Body of pancreas (tissue), 4 donors: ENCODE measurements around the gene SERPINI1. TPM values are rescaled to one million over a fixed set of nuclear protein-coding genes. Genes with fewer than 3 reads are reported as not detected.

Experiments
- ATAC-seq: fragments of 150-250 bp; one replicate; pipeline ENCODE4 v1.9.1; 2016
- DNase-seq, 4 donors: peaks; one replicate each; pipeline ENCODE4 v3.0.0-alpha.2; 2019
- H3K27ac ChIP-seq, 4 donors: fragments of 200-600 bp; sonication (generic); 1 replicate in 3 of 4; 2 replicates in 1 of 4; pipeline versions ENCODE4 v1.5.1 to v1.6.1; 2016 to 2019; ENCODE audit warnings: mild to moderate bottlenecking in 1 of 4, mixed read lengths in 1 of 4, moderate library complexity in 1 of 4
- H3K27me3 ChIP-seq, 2 donors: fragments of 200-600 bp; sonication (generic); one replicate each; pipeline ENCODE4 v1.6.0; 2016; ENCODE audit warnings: mild to moderate bottlenecking in 1 of 2
- H3K36me3 ChIP-seq, 2 donors: fragments of 200-600 bp; sonication (generic); replicated peaks in 1 of 2; 2 replicates each; pipeline ENCODE4 v1.5.1; 2016; ENCODE audit warnings: low read depth in 2 of 2; ENCODE audit not compliant: insufficient read depth in 1 of 2
- H3K4me1 ChIP-seq: fragments of 200-600 bp; sonication (generic); one replicate; pipeline ENCODE4 v1.6.0; 2016
- H3K4me3 ChIP-seq, 2 donors: fragments of 200-600 bp; sonication (generic); 1 replicate in 1 of 2; 2 replicates in 1 of 2; pipeline ENCODE4 v1.5.1; 2016 to 2019
- H3K9me3 ChIP-seq, 3 donors: fragments of 200-600 bp; sonication (generic); 1 replicate in 2 of 3; 2 replicates in 1 of 3; pipeline ENCODE4 v1.5.1; 2016
- CTCF ChIP-seq, 7 experiments: fragments of 450-650 bp in 4 of 7; fragments of 200-600 bp in 3 of 7; sonication (generic) in 3 of 7; IDR thresholded peaks; one replicate each; pipeline ENCODE4 v1.5.1; 2016 to 2019; ENCODE audit warnings: antibody characterized with exemption in 7 of 7
- POLR2A ChIP-seq, 3 donors: fragments of 450-650 bp; IDR thresholded peaks; one replicate each; pipeline ENCODE4 v1.6.1; 2016; ENCODE audit warnings: antibody characterized with exemption in 3 of 3, mild to moderate bottlenecking in 2 of 3
- WGBS, 2 donors: methylation state at CpG; one replicate each; pipeline ENCODE4 v1.1.5; 2017; 5-methylcytosine and 5-hydroxymethylcytosine counted together
- intact Hi-C: fragments of 100-400 bp; cut with DNase I; formaldehyde crosslinking; loops from one replicate; pipeline ENCODE4 v1.15.1; 2023
- total RNA-seq, 2 donors: library from RNA; depleted of rRNA; stranded (reverse); fragments of >200 nt; gene quantifications; one replicate each; pipeline ENCODE4 v1.1.0, GENCODE V29; 2016

The SERPINI1 gene
- total RNA-seq, 2 donors from 2014 or later: 10.2 to 20.0 TPM

GRCh38 chr3:167728176-167728575 lies 7.3 kb upstream of the SERPINI1 start:
- intact Hi-C loops: no loop called here
- ATAC-seq (no peak), DNase-seq (no peak)
- no peaks in the 10 kb centered on the region for H3K36me3 ChIP-seq
- WGBS, 2 donors: 66 to 68% methylated on average over 3 of the region's 3 CpGs
- H3K9me3 ChIP-seq: no peaks in the 10 kb centered on the region
- H3K27me3 ChIP-seq: no peaks in the 10 kb centered on the region
- H3K4me1 ChIP-seq: peaks cover 31% of the 10 kb centered on the region
- no peak overlapping the region for H3K27ac ChIP-seq
- TF ChIP-seq POLR2A (IDR thresholded peaks at IDR 0.05): no peak
- TF ChIP-seq CTCF (IDR thresholded peaks at IDR 0.05): no peak
- H3K4me3 ChIP-seq: no peak overlapping the region

GRCh38 chr3:167728632-167729323 lies 6.7 kb upstream of the SERPINI1 start:
- no peaks in the 10 kb centered on the region for H3K36me3 ChIP-seq
- no peaks in the 10 kb centered on the region for H3K9me3 ChIP-seq
- peaks cover 37% of the 10 kb centered on the region for H3K4me1 ChIP-seq
- intact Hi-C loops: no loop called here
- no peak overlapping the region for H3K4me3 ChIP-seq
- WGBS, 2 donors: 31 to 39% methylated on average over 3 of the region's 3 CpGs
- no peak for ATAC-seq
- H3K27me3 ChIP-seq: no peaks in the 10 kb centered on the region
- DNase-seq: no peak
- TF ChIP-seq CTCF (IDR thresholded peaks at IDR 0.05) (no peak), POLR2A (IDR thresholded peaks at IDR 0.05) (no peak)
- H3K27ac ChIP-seq: no peak overlapping the region

GRCh38 chr3:167729591-167729990 lies 5.9 kb upstream of the SERPINI1 start:
- TF ChIP-seq CTCF (IDR thresholded peaks at IDR 0.05) (no peak), POLR2A (IDR thresholded peaks at IDR 0.05) (no peak)
- ATAC-seq: no peak
- peaks cover 33% of the 10 kb centered on the region for H3K4me1 ChIP-seq
- intact Hi-C loops: no loop called here
- DNase-seq: no peak
- WGBS, 2 donors: 79 to 86% methylated on average over 2 of the region's 2 CpGs
- H3K27me3 ChIP-seq: no peaks in the 10 kb centered on the region
- no peaks in the 10 kb centered on the region for H3K9me3 ChIP-seq
- H3K36me3 ChIP-seq: no peaks in the 10 kb centered on the region
- no peak overlapping the region for H3K27ac ChIP-seq
- no peak overlapping the region for H3K4me3 ChIP-seq

GRCh38 chr3:167731393-167731792 lies 4.1 kb upstream of the SERPINI1 start:
- Histone ChIP-seq H3K9me3 (no peaks in the 10 kb centered on the region), H3K27ac (no peak overlapping the region), H3K4me1 (peaks cover 33% of the 10 kb centered on the region), H3K27me3 (no peaks in the 10 kb centered on the region), H3K36me3 (no peaks in the 10 kb centered on the region), H3K4me3 (no peak overlapping the region)
- intact Hi-C loops: no loop called here
- 87 to 89% methylated on average over 2 of the region's 2 CpGs for WGBS, 2 donors
- DNase-seq (no peak), ATAC-seq (no peak)
- no peak for TF ChIP-seq CTCF (IDR thresholded peaks at IDR 0.05)
- TF ChIP-seq POLR2A (IDR thresholded peaks at IDR 0.05): no peak
